Limb (tissue), 2 donors: ENCODE measurements around the gene ITGAL.
"Not testable (repeated sequence)": the region's sequence is repeated elsewhere in the genome, so short reads cannot be mapped to it uniquely, and the experiment has no call there.

ENCODE experiments used
- DNase-seq, 2 donors: peaks; one replicate each; pipeline ENCODE4 v3.0.0-alpha.2; 2016; ENCODE audit errors: extremely low spot score in 2 of 2

Gene ITGAL

DNA sequence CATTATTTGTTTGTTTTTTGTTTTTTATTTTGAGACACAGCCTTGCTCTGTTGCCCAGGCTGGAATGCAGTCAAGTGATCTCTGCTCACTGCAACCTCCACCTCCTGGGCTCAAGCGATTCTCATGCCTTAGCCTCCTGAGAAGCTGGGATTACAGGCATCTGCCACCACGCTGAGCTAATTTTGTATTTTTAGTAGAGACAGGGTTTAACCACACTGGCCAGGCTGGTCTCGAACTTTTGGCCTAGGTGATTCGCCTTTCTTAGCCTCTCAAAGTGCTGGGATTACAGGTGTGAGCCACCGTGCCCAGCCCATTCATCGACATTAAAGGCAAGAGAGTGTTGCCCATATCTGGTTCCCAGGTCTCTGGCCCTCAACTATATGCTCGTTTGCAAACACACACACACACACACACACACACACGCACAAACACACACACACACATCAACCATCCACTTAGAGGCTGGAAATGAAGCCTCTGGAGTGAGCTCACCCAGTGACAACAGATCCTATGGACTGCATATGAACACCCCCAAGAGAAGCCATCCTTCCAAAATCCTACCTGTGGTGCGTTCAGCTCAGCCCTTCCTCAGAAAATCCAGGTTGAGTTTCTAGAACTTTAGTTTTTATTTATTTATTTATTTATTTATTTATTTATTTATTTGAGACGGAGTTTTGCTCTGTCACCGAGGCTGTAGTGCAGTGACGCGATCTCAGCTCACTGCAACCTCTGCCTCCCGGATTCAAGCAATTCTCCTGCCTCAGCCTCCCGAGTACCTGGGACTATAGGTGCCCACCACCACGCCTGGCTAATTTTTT, 14.6 kb upstream of the ITGAL start:
- DNase-seq: no peak

DNA sequence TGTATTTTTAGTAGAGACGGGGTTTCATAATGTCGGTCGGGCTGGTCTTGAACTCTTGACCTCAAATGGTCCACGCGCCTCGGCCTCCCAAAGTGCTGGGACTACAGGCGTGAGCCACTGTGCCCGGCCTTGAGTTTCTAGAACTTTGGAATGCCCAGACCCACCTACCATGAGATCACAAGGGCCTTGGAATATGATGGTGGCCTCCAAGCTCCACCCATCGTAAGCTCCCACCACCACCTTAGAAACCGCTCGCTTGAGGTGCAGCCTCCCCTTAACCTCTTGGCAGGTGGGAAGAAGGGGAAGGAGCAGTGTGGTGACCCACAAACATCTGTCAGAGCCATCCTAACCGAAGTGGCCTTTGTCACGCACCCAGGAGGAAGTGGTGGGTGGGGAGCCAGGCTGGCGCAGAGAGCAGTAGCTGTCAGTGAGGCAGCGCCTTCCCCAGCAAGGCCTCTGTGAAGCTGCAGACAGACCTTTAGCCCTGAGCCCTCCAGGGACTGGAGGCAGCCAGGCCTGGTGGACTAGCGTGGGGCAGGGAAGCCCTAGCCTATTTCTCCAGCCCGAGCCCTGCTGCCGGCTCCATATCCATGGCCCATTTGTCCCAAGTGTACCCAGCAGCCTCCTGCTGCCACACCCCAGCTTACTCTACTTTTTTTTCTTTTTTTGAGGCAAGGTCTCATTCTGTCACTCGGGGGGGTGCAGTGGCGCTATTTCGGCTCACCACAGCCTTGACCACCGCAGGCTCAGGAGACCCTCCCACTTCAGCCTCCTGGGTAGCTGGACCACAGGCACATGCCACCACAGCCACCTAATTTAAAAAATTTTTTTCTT, 13.8 kb upstream of the ITGAL start:
- no peak for DNase-seq

DNA sequence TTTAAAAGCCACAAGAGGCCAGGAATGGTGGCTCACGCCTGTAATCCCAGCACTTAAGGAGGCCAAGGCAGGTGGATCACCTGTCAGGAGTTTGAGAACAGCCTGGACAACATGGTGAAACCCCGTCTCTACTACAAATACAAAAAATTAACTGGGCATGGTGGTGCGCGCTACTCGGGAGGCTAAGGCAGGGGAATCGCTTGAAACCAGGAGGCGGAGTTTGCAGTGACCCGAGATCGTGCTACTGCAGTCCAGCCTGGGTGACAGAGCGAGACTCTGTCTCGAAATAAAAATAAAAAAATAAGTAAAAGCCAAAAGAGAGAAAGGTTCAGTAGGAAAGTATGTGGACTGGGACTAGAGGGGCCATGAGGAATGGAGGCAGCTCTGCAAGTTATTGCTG, 13.1 kb upstream of the ITGAL start:
- DNase-seq: no peak

DNA sequence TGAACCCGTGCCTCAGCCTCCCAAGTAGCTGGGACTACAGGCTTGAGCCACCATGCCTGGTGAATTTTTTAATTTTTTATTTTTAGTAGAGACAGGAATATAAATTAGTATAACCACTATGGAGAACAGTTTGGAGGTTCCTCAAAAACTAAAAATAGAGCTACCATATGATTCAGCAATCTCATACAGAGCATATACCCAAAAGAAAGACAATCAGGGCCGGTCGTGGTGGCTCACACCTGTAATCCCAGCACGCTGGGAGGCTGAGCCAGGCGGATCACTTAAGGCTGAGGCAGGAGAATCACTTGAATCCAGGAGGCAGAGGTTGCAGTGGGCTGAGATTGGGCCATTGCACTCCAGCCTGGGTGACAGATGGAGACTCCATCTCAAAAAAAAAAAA, 11.1 kb upstream of the ITGAL start:
- not testable (repeated sequence) for DNase-seq

DNA sequence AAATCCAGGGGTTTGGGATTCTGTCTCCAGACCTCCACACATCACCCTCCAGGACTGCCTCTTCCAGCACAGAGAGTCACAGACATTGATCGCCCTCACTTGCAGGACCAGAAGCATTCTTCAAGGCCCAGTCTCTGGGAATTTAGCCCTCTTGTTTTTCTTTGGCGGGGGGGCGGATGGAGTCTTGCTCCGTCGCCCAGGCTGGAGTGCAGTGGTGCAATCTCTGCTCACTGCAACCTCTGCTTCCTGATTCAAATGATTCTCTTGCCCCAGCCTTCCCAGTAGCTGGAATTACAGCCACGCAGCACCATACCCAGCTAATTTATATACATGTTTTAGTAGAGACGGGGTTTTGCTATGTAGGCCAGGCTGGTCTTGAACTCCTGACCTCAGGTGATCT, 8.5 kb upstream of the ITGAL start:
- DNase-seq: no peak

DNA sequence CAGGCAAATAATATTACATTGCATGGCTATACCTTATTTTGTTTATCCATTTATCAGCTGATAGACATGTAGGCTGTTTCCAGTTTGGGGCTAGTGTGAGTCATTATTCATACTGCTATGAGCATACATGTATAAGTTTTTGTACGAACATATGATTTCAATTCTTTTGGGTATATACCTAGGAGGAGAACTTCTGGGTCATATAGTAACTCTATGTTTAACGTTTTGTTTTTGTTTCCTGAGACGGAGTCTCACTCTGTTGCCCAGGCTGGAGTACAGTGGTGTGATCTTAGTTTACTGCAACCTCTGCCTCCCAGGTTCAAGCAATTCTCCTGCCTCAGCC, 2.4 kb upstream of the ITGAL start:
- DNase-seq: no peak

DNA sequence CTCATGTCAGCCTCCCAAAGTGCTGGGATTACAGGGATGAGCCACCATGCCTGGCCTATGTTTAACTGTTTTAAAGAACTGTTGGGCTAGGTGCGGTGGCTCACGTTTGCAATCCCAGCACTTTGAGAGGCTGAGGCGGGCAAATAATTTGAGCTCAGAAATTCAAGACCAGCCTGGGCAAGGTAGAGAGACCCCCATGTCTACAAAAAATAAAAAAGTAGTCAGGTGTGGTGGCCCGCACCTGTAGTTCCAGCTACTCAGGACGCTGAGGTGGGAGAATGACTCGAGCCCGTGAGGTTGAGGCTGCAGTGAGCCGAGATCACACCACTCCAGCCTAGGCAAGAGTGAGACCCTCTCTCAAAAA, 1.9 kb upstream of the ITGAL start:
- DNase-seq: no peak

DNA sequence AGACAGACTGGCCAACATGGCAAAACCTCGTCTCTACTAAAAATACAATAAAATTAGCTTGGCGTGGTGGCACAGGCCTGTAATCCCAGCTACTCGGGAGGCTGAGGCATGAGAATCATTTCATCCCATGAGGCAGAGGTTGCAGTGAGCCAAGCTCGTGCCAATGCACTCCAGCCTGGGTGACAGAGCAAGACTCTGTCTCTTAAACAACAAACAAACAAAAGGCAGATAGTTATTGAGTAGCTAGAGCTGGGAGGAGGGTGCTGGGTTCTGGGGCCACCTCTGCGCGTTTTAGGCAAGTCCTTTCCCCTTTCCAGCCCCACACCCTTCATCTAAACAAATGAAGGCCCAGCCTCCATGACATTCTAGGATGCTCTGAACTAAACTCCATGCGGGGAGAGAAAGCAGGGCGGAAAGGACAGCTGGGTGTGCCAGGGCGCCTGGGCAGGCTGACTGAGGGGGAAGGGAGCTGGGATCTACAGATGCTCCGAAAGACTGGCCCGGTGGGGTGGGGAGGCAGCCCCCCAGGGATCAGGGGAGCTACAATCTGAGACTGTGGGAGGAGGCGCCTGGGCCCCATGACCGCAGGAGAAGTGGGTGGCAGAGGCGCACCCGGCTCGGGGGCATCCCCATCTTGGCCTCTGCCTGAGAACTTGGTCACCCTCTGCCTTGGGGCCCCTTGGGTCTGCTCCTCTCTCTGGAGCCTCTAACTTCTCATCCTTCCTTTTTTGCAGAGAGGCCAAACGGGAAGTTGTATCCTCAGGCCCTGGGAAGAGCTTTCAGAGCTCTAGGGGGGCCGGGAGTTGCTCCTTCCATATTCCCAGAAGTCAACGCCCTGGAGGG, 910 bp downstream of the ITGAL start:
- DNase-seq: no peak

DNA sequence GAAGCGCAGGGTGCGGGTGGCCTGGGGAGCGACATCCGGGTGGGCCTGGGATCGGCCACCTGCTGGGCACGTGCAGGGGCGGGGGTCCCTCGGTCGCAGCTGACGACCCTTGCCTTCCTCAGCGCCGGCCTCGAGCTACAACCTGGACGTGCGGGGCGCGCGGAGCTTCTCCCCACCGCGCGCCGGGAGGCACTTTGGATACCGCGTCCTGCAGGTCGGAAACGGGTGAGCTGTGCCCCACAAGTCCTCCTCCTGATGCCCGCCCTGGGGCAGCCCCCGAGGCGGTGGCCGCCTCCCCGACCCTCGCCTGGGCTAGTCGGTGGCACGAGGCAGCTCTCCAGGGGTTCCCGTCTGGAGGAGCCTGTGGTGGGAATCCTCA, 1.5 kb downstream of the ITGAL start:
- no peak for DNase-seq

DNA sequence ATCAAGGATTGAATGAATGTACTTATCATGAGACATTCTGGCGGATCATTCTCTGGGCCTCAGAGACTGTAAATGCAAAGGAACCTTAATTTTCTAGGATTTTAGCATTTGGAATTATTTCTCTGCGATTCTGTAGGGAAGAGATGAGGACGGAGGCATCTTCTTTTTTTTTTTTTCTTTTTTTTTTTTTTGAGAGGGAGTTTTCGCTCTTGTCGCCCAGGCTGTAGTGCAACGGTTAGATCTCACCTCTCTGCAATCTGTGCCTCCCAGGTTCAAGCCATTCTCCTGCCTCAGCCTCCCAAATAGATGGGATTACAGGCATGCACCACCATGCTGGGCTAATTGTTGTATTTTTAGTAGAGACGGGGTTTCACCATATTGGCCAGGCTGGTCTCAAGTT, 2.1 kb downstream of the ITGAL start:
- DNase-seq: no peak

DNA sequence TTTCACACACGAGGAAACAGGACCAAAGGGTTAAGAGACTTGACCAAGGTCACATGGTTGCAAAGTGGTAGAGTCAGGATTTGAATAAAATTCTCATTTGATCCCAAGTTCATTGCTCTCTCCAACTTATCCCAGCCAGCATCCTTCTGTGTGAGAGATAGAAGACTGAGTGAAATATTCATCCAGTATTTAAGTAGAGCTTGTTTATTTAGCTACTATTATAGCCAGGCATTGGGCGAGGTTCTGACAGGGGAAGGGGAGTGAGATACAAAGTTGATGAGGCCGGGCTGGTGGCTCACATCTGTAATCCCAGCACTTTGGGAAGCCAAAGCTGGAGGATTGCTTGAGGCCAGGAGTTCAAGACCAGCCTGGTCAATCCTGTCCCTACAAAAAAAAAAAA, 4.4 kb downstream of the ITGAL start:
- DNase-seq: no peak

DNA sequence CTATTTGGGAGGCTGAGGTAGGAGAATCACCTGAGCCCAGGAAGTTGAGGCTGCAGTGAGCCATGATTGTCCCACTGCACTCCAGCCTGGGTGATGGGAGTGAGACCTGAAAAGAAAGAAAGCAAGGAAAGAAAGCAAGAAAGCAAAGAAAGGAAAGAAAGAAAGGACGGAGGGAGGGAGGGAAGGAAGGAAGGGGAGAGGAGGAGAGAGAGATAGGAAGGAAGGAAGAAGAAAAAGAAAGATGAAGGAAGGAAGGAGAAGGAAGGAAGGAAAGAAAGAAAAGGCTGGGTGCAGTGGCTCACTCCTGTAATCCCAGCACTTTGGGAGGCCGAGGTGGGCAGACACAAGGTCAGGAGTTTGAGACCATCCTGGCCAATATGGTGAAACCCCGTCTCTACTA, 5.2 kb downstream of the ITGAL start:
- not testable (repeated sequence) for DNase-seq

DNA sequence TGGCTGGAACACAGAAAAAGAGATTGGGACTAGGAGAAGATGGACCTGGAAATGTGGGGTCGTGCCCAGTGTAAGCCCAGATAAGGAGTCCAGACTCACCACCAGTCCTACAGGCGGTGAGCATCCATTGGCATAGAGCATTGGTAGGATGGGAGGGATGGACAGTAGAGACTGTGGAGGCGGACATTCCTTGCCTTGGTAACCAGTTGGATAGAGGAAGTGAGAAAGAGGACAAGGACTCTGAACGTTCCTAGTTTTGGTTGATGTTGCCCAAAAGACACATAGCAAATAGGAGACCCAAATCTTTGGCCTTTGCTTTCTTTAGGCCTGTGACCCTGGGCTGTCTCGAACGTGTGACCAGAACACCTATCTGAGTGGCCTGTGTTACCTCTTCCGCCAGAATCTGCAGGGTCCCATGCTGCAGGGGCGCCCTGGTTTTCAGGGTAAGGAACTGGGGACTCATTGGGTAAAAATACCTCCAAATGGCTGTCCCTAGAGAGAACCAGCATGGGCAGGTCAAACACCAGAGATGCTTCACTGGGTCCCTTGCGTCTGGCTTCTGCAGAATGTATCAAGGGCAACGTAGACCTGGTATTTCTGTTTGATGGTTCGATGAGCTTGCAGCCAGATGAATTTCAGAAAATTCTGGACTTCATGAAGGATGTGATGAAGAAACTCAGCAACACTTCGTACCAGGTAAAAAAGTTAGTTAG, 6.4 kb downstream of the ITGAL start:
- DNase-seq: no peak

DNA sequence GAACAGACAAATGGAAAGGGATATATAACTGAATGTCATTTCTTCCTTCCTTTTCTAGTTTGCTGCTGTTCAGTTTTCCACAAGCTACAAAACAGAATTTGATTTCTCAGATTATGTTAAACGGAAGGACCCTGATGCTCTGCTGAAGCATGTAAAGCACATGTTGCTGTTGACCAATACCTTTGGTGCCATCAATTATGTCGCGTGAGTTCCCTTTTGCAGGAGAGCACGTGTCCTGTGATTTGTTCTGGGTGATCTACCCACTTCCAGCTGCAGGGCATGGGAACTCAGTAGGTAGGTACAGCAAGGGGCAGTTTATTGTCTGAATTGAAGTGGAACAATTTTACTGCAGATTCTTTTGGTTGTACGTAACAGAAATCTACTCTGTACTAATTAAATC, 8.8 kb downstream of the ITGAL start:
- DNase-seq: no peak

DNA sequence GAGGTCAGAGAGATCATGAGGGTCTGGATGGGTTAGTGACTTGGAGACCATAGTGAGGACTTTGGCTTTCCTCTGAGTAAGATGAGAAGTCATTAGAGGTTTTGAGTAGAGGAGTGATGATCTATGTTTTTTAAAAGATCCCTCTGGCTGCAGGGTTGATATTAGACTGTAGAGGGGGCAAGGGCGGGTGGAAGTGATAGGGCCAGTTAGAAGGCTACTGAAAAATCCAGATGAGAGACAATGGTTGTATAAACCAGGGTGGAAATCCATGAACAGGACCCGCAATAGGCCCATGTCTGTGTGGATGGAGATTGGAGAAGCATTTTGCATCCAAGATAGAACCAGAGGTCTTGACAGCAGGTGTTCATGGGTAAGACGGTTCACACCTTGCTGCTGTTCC, 9.8 kb downstream of the ITGAL start:
- no peak for DNase-seq

DNA sequence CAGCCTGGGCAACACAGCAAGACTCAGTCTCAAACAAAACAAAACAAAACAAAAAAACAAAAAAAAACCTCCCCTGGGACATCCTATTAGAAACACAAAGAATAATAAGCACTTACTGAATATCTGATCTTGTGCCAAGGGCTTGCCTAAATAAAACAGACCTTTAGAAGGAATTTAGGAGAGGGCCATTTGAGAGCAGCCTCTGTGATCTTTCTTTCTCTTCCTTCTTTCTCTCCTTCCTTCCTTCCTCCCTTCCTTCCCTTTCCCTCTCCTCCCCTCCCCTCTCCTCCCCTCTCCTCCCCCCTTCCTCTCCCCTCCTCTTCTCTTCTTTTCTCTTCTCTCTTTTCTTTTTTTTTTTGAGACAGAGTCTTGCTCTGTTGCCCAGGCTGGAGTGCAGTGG, 12.3 kb downstream of the ITGAL start:
- no peak for DNase-seq

DNA sequence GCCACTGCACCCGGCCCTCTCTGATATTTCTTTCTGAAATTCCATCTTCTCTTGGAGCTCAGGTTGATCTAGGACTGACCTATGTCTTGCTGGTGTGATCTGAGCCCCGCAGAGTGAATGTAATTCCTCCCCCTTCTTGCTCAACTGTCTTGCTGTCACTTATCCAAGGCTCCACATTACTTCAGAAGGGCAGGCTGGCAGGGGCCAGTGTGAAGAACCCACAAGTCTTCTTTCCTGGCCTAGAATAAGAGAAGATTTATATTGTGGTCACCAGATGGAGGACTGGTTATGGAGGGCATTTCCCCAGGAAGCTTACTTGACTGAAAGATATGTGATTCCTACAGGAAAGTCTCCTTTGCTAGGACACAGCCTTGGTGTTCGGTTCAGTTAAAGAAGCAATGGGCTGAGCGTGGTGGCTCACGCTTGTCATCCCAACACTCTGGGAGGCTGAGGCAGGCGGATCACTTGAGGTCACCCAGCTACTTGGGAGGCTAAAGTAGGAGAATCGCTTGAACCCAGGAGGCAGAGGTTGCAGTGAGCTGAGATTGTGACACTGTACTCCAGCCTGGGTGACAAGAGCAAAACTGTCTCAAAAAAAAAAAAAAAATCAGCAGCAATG, 13.4 kb downstream of the ITGAL start:
- no peak for DNase-seq

DNA sequence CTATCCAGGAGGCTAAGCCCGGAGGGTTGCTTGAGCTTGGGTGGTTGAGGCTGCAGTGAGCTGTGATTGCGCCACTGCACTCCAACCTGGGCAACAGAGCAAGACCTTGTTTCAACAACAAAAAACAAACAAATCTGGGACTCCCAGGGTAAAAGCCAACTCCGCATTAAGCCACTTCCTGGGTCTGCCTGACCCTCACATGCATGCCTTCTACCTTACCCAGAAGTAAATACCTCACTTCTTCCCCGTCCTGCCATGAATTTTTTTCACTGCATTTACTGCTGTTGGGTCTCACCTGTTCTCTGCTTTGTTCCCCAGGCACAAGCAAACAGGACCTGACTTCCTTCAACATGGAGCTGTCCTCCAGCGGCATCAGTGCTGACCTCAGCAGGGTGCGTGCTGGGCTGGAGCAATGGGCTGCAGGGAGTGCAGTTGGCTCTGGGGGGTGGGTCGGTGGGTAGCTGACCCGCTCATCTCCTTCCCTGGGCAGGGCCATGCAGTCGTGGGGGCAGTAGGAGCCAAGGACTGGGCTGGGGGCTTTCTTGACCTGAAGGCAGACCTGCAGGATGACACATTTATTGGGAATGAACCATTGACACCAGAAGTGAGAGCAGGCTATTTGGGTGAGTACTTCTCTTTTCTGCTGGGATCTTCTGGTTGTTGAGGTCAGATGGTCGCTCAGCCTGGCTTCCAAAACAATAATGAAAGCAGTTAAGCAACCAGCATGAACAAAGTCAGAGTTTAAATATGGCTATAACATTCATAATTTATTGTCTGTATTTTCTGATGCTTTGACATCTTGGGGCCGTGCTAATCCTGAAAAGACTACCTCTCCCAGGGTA, 16.4 kb downstream of the ITGAL start:
- DNase-seq: no peak

DNA sequence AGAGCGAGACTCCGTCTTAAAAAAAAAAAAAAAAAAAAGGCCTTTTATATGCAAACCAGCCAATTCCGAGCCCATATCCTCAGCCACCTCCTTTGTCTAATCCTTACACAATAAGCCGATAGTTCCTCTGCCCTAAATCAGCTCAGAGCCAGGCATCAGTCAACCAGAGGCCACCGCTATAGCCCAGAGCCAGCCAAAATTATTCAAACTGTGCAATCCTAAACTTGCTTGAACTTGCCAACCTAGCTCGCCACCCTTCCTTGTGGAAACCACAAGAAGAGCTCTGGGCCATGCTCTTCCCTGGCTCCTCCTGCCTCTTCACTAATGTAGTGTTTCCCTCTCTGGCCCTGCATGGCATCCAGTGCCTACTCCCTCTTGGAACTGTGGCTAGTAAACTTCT, 17.7 kb downstream of the ITGAL start:
- no peak for DNase-seq

DNA sequence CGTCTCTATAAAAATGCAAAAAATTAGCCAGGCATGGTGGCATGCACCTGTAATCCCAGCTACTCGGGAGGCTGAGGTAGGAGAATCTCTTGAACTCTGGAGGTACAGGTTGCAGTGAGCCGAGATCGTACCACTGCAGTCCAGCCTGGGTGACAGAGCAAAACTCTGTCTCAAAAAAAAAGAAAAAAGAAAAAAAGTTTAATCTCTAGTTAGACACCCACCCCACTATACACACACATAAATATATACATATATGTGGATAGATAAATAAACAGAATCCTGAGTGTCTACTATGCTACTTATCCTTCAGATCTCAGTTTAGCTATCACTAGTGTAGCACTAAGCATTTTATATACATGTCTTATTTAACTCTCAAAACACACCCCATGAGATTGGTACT, 18.7 kb downstream of the ITGAL start:
- no peak for DNase-seq
